Caco-2 (cell line): ENCODE results near the gene COMTD1. TPM values are rescaled to one million over a fixed set of nuclear protein-coding genes. Genes with fewer than 3 reads are reported as not detected.
A peak's percentile ranks its signal among the peaks of the same experiment; 100 is the strongest.

Source experiments
- BruUV-seq: library from RNA; stranded (reverse); fragments of 400-500 nt; replicated peaks from 2 replicates; lab custom pipeline; 2021; lab: Mats Ljungman, UMichigan
- CTCF ChIA-PET: fragments of 300-600 bp; sonication (Branson Sonifier 250); formaldehyde crosslinking; loops from one replicate; lab custom pipeline; 2022; ENCODE audit warnings: antibody characterized with exemption; lab: Charles Lee
- POLR2A ChIA-PET: fragments of 300-600 bp; sonication (Branson Sonifier 250); formaldehyde crosslinking; loops from one replicate; lab custom pipeline; 2022; ENCODE audit warnings: antibody characterized with exemption; lab: Charles Lee
- DNase-seq, 2 experiments: peaks; one replicate each; pipeline versions ENCODE4 v3.0.0 to v3.0.0-alpha.2; 2020 to 2022
- H3K27me3 ChIP-seq: replicated peaks from 2 replicates; pipeline ENCODE4 v1.6.0; 2011; ENCODE audit warnings: low read length; ENCODE audit not compliant: control insufficient read depth, insufficient read depth
- H3K36me3 ChIP-seq: 2 replicates; pipeline ENCODE4 v1.5.1; 2011; ENCODE audit warnings: low read length; ENCODE audit not compliant: control insufficient read depth, insufficient read depth
- H3K4me1 ChIP-seq: fragments of 250-450 bp; sonication (Bioruptor Pico); 2 replicates; pipeline ENCODE4 v1.5.1; 2020; ENCODE audit warnings: mild to moderate bottlenecking
- H3K4me3 ChIP-seq: 2 replicates; pipeline ENCODE4 v1.5.1; 2011; ENCODE audit warnings: low read depth, mild to moderate bottlenecking, control low read depth, low read length
- H3K9me3 ChIP-seq: fragments of 250-450 bp; sonication (Bioruptor Pico); 2 replicates; pipeline ENCODE4 v1.5.1; 2020; ENCODE audit warnings: mild to moderate bottlenecking, moderate library complexity
- H3K27ac Mint-ChIP-seq: one replicate; pipeline ENCODE4 v1.8.0; 2022; ENCODE audit warnings: mixed read lengths; ENCODE audit not compliant: unreplicated experiment
- H3K27me3 Mint-ChIP-seq: one replicate; pipeline ENCODE4 v1.8.0; 2022; ENCODE audit warnings: mixed read lengths; ENCODE audit not compliant: insufficient read depth, unreplicated experiment
- H3K36me3 Mint-ChIP-seq: one replicate; pipeline ENCODE4 v1.8.0; 2022; ENCODE audit warnings: mild to moderate bottlenecking, mixed read lengths; ENCODE audit not compliant: insufficient read depth, unreplicated experiment
- H3K4me1 Mint-ChIP-seq: one replicate; pipeline ENCODE4 v1.8.0; 2022; ENCODE audit warnings: low read depth, mixed read lengths; ENCODE audit not compliant: unreplicated experiment
- H3K4me3 Mint-ChIP-seq: one replicate; pipeline ENCODE4 v1.8.0; 2022; ENCODE audit warnings: mild to moderate bottlenecking, moderate library complexity, mixed read lengths; ENCODE audit not compliant: unreplicated experiment
- H3K9me3 Mint-ChIP-seq: one replicate; pipeline ENCODE4 v1.8.0; 2022; ENCODE audit warnings: mixed read lengths; ENCODE audit not compliant: unreplicated experiment
- CTCF ChIP-seq, 2 experiments: fragments of 200-600 bp in 1 of 2; IDR thresholded peaks; 1 replicate in 1 of 2; 2 replicates in 1 of 2; pipeline versions ENCODE4 v1.5.1 to v1.8.0; 2011 to 2022; ENCODE audit warnings: antibody characterized with exemption in 1 of 2, control low read depth in 1 of 2, inconsistent platforms in 1 of 2, low read depth in 1 of 2, low read length in 1 of 2, mild to moderate bottlenecking in 1 of 2, moderate library complexity in 1 of 2; ENCODE audit not compliant: insufficient read depth in 1 of 2, severe bottlenecking in 1 of 2, unreplicated experiment in 1 of 2
- intact Hi-C: fragments of 100-400 bp; cut with micrococcal nuclease; formaldehyde crosslinking; loops from one replicate; pipeline ENCODE4 v1.10.0; 2022; ENCODE audit not compliant: unreplicated experiment
- total RNA-seq: library from RNA; stranded (reverse); gene quantifications from 2 replicates; pipeline ENCODE4 v1.2.3, GENCODE V29; 2022

The COMTD1 gene
- total RNA-seq, 1 experiment from 2014 or later: 38.7 TPM

DNA sequence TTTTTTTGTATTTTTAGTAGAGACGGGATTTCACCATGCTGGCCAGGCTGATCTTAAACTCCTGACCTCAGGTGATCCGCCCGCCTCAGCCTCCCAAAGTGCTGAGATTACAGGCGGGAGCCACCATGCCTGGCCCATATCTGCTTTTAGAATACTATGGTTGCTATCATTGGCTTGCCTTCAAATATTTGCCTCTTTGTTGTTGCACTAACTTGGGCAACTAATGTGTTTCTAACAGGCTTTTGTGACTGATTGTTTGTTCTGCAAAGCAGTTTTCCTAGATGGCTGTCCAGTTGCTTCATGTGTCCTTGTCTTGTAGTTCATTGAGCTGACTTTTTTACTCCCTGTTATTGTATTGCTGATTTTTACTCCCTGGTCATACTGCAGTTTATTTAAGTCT, 15.5 kb downstream of the COMTD1 start:
- TF ChIP-seq CTCF (IDR thresholded peaks at IDR 0.05; ENCODE audit: insufficient read depth in 1 of 2, low read depth in 1 of 2, low read length in 1 of 2, severe bottlenecking in 1 of 2, unreplicated experiment in 1 of 2): no peak
- no peaks in the 10 kb centered on the region for H3K9me3 Mint-ChIP-seq
- Histone ChIP-seq H3K4me1 (peaks cover 31% of the 10 kb centered on the region), H3K4me3 (no peak overlapping the region), H3K36me3 (peaks cover 6% of the 10 kb centered on the region), H3K27me3 (no peaks in the 10 kb centered on the region), H3K9me3 (no peaks in the 10 kb centered on the region)
- intact Hi-C loops: no loop called here
- DNase-seq: no peak
- no peak overlapping the region for H3K4me3 Mint-ChIP-seq
- peaks cover 53% of the 10 kb centered on the region for H3K4me1 Mint-ChIP-seq
- peaks cover 98% of the 10 kb centered on the region for H3K36me3 Mint-ChIP-seq
- peak overlapping the region; percentile 35 for H3K27ac Mint-ChIP-seq
- POLR2A ChIA-PET: no interaction called here
- H3K27me3 Mint-ChIP-seq: no peaks in the 10 kb centered on the region
- no TSS peak for BruUV-seq
- CTCF ChIA-PET: no interaction called here

DNA sequence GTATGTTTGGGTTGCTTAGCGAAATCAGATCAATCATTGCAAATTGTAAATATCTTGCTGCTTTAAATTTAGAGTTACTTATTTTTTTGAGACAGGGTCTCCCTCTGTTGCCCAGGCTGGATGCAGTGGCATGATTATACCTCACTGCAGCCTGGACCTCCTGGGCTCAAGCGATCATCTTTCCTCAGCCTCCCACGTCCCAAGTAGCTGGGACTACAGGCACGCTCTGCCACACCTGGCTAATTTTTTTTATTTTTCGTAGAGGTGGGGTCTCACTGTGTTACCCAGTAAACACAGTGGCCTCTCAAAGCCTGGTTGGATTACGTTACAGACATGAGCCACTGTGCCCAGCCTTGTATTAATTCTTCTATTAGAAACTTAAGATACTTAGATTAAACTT, 23.4 kb downstream of the COMTD1 start:
- Histone ChIP-seq H3K27me3 (no peaks in the 10 kb centered on the region), H3K36me3 (peaks cover 1% of the 10 kb centered on the region; the same call in 1 of the 2 replicates), H3K4me3 (peak overlapping the region; percentile 8; the same call in 1 of the 2 replicates), H3K9me3 (no peaks in the 10 kb centered on the region), H3K4me1 (peaks cover 30% of the 10 kb centered on the region)
- no TSS peak for BruUV-seq
- peaks cover 77% of the 10 kb centered on the region for H3K36me3 Mint-ChIP-seq
- DNase-seq: peak in 1 of 2 experiments; percentile 8
- peak overlapping the region; percentile 100 for H3K4me3 Mint-ChIP-seq
- POLR2A ChIA-PET: interaction anchor here (0.5 to 3.1 kb wide), 4 partner anchors 13 to 1104 kb away, joined by 3 to 52 read pairs (median 4); no protein-coding TSS in a partner anchor
- peak overlapping the region; percentile 100 for H3K27ac Mint-ChIP-seq
- H3K4me1 Mint-ChIP-seq: peaks cover 11% of the 10 kb centered on the region
- CTCF ChIA-PET: interaction anchor here (2.5 kb wide), 1 partner anchor 18 kb away, joined by 21 read pairs; no protein-coding TSS in a partner anchor
- no peak for TF ChIP-seq CTCF (IDR thresholded peaks at IDR 0.05; ENCODE audit: insufficient read depth in 1 of 2, low read depth in 1 of 2, low read length in 1 of 2, severe bottlenecking in 1 of 2, unreplicated experiment in 1 of 2)
- H3K9me3 Mint-ChIP-seq: no peaks in the 10 kb centered on the region
- H3K27me3 Mint-ChIP-seq: no peaks in the 10 kb centered on the region
- intact Hi-C loops: no loop called here

DNA sequence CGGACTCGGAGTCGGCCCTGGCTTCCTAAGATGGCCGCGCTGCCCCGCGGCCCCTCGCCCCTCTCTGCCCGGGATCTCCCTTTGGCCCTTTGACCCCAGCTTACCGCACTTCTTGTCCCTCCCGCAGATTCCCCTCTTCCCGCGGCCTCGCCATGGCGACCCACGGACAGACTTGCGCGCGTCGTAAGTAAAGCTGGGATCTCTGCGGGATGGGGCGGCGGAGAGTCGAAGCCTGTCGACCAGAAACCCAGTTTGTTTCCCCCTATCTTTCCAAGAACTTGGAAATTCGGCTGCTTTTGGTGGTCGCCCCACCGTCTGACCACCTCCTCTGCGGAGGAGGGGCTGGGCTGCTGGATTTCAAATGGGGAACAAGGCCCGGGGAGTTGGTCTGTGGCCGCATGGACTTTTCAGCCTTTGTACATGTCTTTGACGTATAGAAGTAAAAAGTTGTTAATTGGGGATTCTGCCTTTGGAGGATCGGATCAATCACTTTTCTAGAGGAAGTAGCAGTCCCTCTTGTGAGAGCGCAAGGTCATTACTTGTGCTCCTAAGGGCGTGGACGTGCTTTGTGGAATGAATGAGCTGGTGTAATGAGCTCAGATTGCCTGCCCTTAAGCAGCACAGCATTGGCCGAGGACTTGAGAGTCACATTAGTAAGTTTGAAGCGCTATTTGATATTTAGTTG, 24.6 kb downstream of the COMTD1 start:
- Mint-ChIP-seq H3K27me3 (no peaks in the 10 kb centered on the region), H3K9me3 (no peaks in the 10 kb centered on the region), H3K4me3 (peak overlapping the region; percentile 100), H3K36me3 (peaks cover 65% of the 10 kb centered on the region), H3K27ac (peak overlapping the region; percentile 100), H3K4me1 (peaks cover 9% of the 10 kb centered on the region)
- intact Hi-C loops: loop anchor here (1.0 kb wide), 2 partner anchors 14 to 19 kb away; no protein-coding TSS in a partner anchor
- Histone ChIP-seq H3K36me3 (no peaks in the 10 kb centered on the region), H3K9me3 (no peaks in the 10 kb centered on the region), H3K27me3 (no peaks in the 10 kb centered on the region), H3K4me1 (peaks cover 27% of the 10 kb centered on the region), H3K4me3 (peak overlapping the region; percentile 75)
- BruUV-seq: no TSS peak
- DNase-seq: peak; percentile 41 to 53
- POLR2A ChIA-PET: interaction anchor here (0.5 to 3.1 kb wide), 13 partner anchors 8 to 309 kb away, joined by 3 to 52 read pairs (median 5); partner anchors contain the start of genes COMTD1 and SAMD8
- CTCF ChIA-PET: interaction anchor here (0.6 to 2.9 kb wide), 9 partner anchors 14 to 969 kb away, joined by 3 to 27 read pairs (median 8); partner anchors contain the start of gene COMTD1
- no peak for TF ChIP-seq CTCF (IDR thresholded peaks at IDR 0.05; ENCODE audit: insufficient read depth in 1 of 2, low read depth in 1 of 2, low read length in 1 of 2, severe bottlenecking in 1 of 2, unreplicated experiment in 1 of 2)
